ENCODE results near the gene CBARP.
A peak's percentile ranks its signal among the peaks of the same experiment; 100 is the strongest.

CBARP gene

GRCh38 chr19:1264801-1265614 is 27.2 kb upstream of the CBARP start:
- no peak for DNase-seq

DNA sequence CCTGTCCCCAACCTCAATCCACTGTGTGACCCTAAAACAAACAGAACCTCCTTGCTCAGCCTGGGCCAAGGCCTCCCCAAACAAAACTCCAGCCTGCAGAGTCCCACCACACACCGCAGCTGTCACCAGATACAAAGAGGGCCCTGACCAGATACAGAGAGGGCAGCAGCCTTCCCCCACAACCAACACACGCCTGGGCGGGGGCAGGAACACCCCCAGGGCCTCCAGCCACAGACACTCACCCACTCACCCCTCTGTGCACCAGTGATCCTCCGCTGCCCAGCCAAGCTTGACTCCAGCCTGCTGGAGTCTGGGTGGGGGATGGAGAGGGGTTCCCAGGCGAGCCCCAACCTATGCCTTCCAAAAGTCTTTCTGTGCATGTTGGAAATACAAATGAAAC is 25.4 kb upstream of the CBARP start:
- DNase-seq = no peak

DNA sequence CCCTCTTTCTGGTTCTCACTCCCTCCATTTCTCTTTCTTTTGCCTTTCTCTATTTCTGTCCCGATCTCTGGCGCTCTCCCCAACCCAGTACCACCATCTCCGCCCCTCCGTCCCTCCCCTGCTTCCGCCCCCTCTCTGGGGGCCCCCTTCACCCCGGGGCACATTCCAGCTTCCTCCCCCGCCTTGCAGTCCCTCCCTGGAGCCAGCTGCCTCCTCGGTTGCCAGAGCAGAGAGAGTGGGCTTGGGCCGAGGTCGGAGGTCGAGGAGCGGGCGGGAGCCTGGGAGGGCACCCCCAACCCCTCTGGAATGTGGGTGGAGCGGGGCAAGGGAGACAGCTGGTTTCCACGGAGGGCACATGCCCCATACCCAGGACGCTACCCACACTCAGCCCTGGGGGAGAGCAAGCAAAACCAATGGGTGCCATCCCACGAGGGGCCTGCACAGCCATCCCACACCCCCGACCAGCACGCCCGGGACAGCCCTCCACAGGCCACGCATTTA is 24.9 kb upstream of the CBARP start:
- DNase-seq = no peak

GRCh38 chr19:1261798-1262622 is 24.2 kb upstream of the CBARP start:
- peak; percentile 45 for DNase-seq

DNA sequence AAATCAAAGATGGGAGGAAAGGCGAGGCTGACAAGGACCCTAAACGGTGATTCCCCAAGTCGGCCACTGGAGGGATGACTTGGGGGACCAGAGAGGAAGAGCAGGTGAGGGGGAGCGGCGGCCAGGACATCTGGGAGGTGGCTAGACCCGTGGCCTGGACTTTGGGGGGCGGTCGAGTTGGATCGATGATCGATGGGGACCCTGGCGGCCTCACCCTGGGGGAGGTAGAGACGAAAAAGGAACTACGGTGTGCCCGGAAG is 23.7 kb upstream of the CBARP start:
- DNase-seq = no peak

- DNase-seq = peak; percentile 75
Measured at GRCh38 chr19:1260749-1261537, 23.1 kb upstream of the CBARP start.

- DNase-seq = no peak
Measured at GRCh38 chr19:1259876-1260748, 22.3 kb upstream of the CBARP start.

- DNase-seq = no peak
Measured at GRCh38 chr19:1259206-1259875, 21.5 kb upstream of the CBARP start.

DNA sequence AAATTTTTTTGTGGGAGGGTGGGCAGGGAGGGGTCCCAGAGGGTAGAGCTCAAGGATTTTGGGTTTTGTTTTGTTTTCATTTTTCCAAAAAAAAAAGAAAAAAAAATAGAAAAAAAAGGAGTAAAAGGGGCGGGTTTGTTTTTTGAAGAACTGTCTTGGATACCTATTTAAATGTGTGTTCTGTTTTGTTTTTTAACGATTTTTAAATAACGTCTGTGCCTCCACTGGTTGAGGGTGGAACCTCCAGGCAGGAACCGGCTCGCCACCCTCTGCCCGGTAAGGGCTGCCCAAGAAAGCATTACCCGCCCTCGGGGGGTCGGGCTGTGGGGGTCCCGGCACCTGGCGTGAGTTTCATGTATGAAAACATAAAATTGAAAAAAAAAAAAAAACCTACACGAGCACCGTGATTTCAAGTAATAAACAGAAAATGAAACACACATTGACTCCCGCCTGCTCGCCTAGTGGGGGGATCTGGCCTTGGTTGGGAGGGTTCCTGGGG is 21.0 kb upstream of the CBARP start:
- DNase-seq = no peak

DNA sequence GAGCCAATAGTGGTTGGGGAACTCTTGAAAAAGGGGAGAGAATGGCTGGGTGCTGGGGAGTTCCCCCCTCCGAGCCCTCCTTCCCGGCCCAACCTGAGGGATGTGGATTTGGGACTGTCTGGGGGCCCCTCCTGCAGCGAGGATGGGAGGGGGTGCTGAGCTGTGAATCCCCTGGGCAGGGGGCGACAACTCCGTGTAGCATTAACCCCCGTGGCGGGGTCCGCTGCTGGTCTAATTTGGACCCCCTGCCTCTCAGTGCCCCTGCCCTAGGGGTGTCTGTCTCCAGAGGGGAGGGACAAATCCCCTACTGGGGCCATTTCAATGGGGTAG is 20.3 kb upstream of the CBARP start:
- no peak for DNase-seq

DNA sequence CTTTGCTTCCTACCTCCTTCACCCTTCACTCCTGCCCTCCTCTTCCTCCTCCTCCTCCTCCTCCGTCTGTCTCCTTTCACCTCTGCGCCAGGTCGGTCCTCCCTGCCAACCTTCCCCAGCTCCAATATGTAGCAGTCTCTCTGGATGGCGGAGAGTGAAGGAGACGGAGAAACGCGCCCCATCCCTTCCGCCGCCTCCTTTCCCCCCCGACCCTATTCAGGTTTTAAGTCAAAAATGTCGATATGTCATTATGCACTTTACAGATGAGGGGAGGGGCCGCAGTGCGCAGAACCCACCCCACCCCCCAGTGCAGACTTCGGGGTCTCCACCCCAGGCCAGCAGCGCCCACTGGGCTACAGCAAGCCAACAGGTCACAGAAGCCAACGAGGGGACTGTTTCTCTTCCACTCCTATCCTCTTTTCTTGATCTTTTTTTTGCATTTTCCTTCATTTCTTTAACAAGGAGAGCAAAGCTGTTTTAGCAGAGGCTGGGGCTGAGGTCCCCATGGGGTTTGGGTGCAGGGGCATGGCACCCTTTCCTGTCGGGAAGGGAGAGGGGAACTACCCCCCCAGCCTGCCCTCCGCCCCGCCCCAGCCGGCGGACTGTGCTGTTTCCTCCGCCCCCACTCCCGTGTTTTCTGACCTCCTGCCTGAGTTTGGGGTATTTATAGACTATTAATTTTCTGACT is 19.8 kb upstream of the CBARP start:
- no peak for DNase-seq

DNA sequence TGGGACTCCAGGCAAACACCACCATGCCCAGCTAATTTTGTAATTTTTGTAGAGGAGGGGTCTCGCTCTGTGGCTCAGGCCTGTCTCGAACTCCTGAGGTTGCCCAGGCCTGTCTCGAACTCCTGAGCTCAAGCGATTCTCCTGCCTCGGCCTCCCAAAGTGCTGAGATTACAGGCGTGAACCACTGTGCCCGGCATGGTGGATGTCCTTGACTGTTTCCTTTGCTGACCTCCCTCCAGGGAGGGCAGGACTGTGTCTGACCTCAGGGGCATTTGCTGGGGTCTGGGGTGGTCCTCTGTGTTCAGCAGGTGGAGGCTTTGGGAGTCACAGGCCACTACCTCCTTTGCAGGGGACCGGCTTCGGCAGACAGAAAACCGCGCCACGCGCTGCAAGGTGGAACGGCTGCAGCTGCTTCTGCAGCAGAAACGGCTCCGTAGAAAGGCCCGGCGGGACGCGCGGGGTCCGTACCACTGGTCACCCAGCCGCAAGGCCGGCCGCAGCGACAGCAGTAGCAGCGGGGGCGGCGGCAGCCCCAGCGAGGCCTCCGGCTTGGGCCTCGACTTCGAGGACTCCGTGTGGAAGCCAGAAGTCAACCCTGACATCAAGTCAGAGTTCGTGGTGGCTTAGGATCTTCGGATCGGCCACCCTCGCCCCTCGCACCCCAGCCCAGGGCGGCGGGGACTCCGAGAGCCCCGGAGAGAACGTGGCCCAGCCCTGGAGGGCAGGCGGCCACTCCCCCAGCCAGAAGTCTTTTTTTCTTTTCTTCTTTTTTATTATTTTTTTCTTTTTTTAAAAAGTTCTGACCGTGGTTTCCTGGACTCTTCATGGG is 19.1 kb upstream of the CBARP start:
- DNase-seq = no peak

- no peak for DNase-seq
Measured at GRCh38 chr19:1255186-1256161, 17.7 kb upstream of the CBARP start.

DNA sequence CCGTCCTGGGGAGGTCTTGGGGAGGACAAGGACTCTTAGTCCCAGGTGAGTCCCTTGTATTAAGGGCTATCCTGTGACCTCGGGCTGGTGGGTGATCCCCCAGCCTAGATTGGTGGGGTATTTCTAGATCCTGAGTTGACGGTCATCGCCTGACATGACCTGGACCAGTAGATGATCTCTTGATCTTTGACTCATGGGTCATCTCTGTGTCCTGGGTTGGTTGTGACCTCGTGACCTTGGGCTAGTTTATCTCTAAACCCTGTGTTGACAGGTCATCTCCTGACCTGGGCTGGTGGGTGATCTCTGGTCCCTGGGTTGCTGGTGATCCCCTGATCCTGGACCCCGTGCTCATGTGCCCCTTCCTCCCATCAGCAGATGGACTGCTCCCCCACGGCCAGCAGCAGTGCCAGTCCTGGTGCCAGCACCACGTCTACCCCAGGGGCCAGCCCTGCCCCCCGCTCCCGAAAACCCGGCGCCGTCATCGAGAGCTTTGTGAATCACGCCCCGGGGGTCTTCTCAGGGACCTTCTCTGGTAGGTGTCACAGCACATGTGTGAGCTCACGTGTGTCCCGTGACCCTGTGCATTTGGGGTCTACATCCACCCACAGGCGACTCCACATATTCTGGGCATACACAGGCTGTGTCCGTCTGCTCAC is 16.9 kb upstream of the CBARP start:
- DNase-seq = no peak

DNA sequence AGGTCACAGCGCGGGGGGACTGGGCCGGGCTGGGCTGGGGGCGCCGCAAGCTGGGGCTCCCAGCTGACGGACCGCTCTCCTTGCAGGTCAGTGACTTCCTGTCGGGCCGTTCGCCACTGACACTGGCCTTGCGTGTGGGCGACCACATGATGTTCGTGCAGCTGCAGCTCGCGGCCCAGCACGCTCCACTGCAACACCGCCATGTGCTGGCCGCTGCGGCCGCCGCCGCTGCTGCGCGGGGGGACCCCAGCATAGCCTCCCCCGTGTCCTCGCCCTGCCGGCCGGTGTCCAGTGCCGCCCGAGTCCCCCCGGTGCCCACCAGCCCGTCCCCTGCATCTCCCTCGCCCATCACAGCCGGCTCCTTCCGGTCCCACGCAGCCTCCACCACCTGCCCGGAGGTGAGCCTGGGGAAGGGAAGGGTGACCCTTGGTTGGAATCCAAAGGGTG is 16.3 kb upstream of the CBARP start:
- DNase-seq = no peak

DNA sequence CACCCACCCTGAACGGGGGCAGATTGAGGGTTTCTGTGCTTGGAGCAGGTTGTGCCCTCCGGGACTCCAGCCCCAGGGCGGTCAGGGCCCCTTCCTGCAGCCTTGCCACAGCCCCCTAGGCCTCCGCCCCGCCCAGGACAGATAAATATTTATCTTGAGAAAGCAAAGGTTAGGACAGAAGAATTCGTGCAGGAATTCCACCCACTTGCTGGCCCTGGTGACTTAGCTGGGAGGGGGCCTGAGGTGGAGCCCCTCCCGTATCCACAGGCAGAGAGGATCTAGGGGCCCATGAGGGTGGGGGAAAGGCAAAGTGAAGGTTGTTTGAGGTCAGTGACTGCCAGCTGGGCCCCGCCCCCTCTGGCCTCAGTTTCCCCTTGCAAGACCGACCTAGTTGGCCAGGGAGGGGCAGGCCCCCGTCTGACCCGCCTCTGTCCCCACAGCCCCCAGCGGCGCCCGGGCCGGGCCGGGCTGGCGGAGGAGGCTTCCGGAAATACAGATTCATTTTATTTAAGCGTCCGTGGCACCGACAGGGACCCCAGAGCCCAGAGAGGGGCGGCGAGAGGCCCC is 15.8 kb upstream of the CBARP start:
- DNase-seq = no peak

GRCh38 chr19:1252821-1253513 is 15.2 kb upstream of the CBARP start:
- DNase-seq = no peak

Measured in NCI-H2029 treated with DMSO at 0.1 percent for 48 hours (cell line).